B cell (primary cell): Measurements from ENCODE around the gene MRPS9. TPM values are rescaled to one million over a fixed set of nuclear protein-coding genes. Genes with fewer than 3 reads are reported as not detected.

Experiments
- ATAC-seq: fragments of 200-7000 bp; cut with Tn5 transposase; one replicate; pipeline ENCODE4 v1.10.0; 2021; ENCODE audit warnings: low read depth, mild to moderate bottlenecking, moderate number of reproducible peaks, moderate library complexity
- CTCF ChIA-PET: fragments of 350-600 bp; sonication (Branson Sonifier 250); formaldehyde crosslinking; loops from one replicate; lab custom pipeline; 2021; ENCODE audit warnings: antibody characterized with exemption, inconsistent platforms; lab: Charles Lee
- POLR2A ChIA-PET: fragments of 350-600 bp; sonication (Branson Sonifier 250); formaldehyde crosslinking; loops from one replicate; lab custom pipeline; 2021; ENCODE audit warnings: antibody characterized with exemption; lab: Charles Lee
- DNase-seq: peaks from one replicate; pipeline ENCODE4 v3.0.0; 2013
- H2AFZ ChIP-seq: 2 replicates; pipeline ENCODE4 v1.6.1; 2012; ENCODE audit warnings: mild to moderate bottlenecking, low read depth, low read length; ENCODE audit not compliant: insufficient read depth, poor library complexity, severe bottlenecking
- H3K27ac ChIP-seq, 2 donors: 1 replicate in 1 of 2; 2 replicates in 1 of 2; pipeline ENCODE4 v1.5.1; 2012 to 2013; ENCODE audit warnings: low read length in 2 of 2, mild to moderate bottlenecking in 2 of 2, moderate library complexity in 1 of 2
- H3K27me3 ChIP-seq, 4 experiments: fragments of 200-600 bp in 1 of 4; sonication (generic) in 1 of 4; replicated peaks in 1 of 4; 1 replicate in 2 of 4; 2 replicates in 2 of 4; pipeline versions ENCODE4 v1.6.1 to v1.7.0; 2013 to 2016; ENCODE audit warnings: low read length in 3 of 4, mild to moderate bottlenecking in 2 of 4, mixed read lengths in 1 of 4, moderate library complexity in 1 of 4; ENCODE audit not compliant: insufficient read depth in 4 of 4, control insufficient read depth in 3 of 4; ENCODE audit errors: control extremely low read depth in 1 of 4
- H3K36me3 ChIP-seq, 2 experiments: replicated peaks in 1 of 2; 1 replicate in 1 of 2; 2 replicates in 1 of 2; pipeline versions ENCODE4 v1.6.1 to v1.7.1; 2013; ENCODE audit warnings: low read length in 1 of 2; ENCODE audit not compliant: insufficient read depth in 2 of 2, control insufficient read depth in 1 of 2; ENCODE audit errors: control extremely low read depth in 1 of 2, extremely low read depth in 1 of 2
- H3K4me1 ChIP-seq, 2 donors: fragments of 200-600 bp in 1 of 2; sonication (generic) in 1 of 2; 1 replicate in 1 of 2; 2 replicates in 1 of 2; pipeline versions ENCODE4 v1.5.1 to v1.6.1; 2013 to 2017; ENCODE audit warnings: low read length in 2 of 2; ENCODE audit not compliant: control insufficient read depth in 2 of 2, insufficient read depth in 2 of 2
- H3K4me2 ChIP-seq: replicated peaks from 2 replicates; pipeline ENCODE3; 2012; ENCODE audit warnings: mild to moderate bottlenecking, low read depth, low read length; ENCODE audit not compliant: poor library complexity, severe bottlenecking
- H3K4me3 ChIP-seq, 5 experiments: fragments of 200-600 bp in 1 of 5; sonication (generic) in 1 of 5; 1 replicate in 3 of 5; 2 replicates in 2 of 5; pipeline versions ENCODE4 v1.5.1 to v1.7.0; 2011 to 2016; ENCODE audit warnings: low read length in 4 of 5, mild to moderate bottlenecking in 4 of 5, low read depth in 2 of 5, control low read depth in 1 of 5, moderate library complexity in 1 of 5; ENCODE audit not compliant: insufficient read depth in 1 of 5; ENCODE audit errors: control extremely low read depth in 1 of 5, extremely low read depth in 1 of 5
- H3K79me2 ChIP-seq: fragments of 200-600 bp; sonication (generic); one replicate; pipeline ENCODE4 v1.6.0; 2016; ENCODE audit warnings: low read length; ENCODE audit not compliant: control insufficient read depth, insufficient read depth
- H3K9ac ChIP-seq: fragments of 200-600 bp; sonication (generic); 2 replicates; pipeline ENCODE4 v1.6.1; 2017; ENCODE audit warnings: mild to moderate bottlenecking, low read length, moderate library complexity
- H3K9me3 ChIP-seq, 3 donors: one replicate each; pipeline versions ENCODE4 v1.6.1 to v1.7.1; 2013; ENCODE audit warnings: low read length in 2 of 3; ENCODE audit not compliant: control insufficient read depth in 2 of 3, insufficient read depth in 1 of 3; ENCODE audit errors: control extremely low read depth in 1 of 3
- H4K20me1 ChIP-seq: 2 replicates; pipeline ENCODE4 v1.6.0; 2012; ENCODE audit warnings: mild to moderate bottlenecking, low read length; ENCODE audit not compliant: insufficient read depth, control insufficient read depth, poor library complexity, severe bottlenecking
- H3K27ac Mint-ChIP-seq: one replicate; pipeline ENCODE4 v1.8.0; 2021; ENCODE audit warnings: mixed read lengths
- H3K27me3 Mint-ChIP-seq: one replicate; pipeline ENCODE4 v1.8.0; 2021; ENCODE audit warnings: mixed read lengths
- H3K4me1 Mint-ChIP-seq: one replicate; pipeline ENCODE4 v1.8.0; 2021; ENCODE audit warnings: mixed read lengths
- H3K4me3 Mint-ChIP-seq: one replicate; pipeline ENCODE4 v1.8.0; 2021; ENCODE audit warnings: mixed read lengths
- H3K9me3 Mint-ChIP-seq: one replicate; pipeline ENCODE4 v1.8.0; 2022; ENCODE audit warnings: mixed read lengths; ENCODE audit not compliant: insufficient read depth
- CTCF ChIP-seq: fragments of 200-600 bp; IDR thresholded peaks from one replicate; pipeline ENCODE4 v1.8.0; 2022; ENCODE audit warnings: antibody characterized with exemption, mild to moderate bottlenecking
- EZH2 ChIP-seq: IDR thresholded peaks from 2 replicates; pipeline ENCODE4 v1.6.1; 2012; ENCODE audit warnings: borderline replicate concordance, low read depth, mild to moderate bottlenecking, moderate library complexity, low read length; ENCODE audit not compliant: insufficient read depth, poor library complexity, severe bottlenecking
- WGBS: methylation state at CpG from one replicate; pipeline ENCODE4 v1.1.5; 2013; ENCODE audit warnings: missing lambda C conversion rate; ENCODE audit not compliant: insufficient coverage; 5-methylcytosine and 5-hydroxymethylcytosine counted together
- intact Hi-C: fragments of 100-400 bp; cut with micrococcal nuclease; formaldehyde crosslinking; loops from one replicate; pipeline ENCODE4 v1.10.0; 2022
- polyA plus RNA-seq: library from polyadenylated mRNA; depleted of rRNA; stranded (reverse); fragments of >200 nt; gene quantifications from 2 replicates; pipeline ENCODE4 v1.2.3, GENCODE V29; 2012
- total RNA-seq, 2 donors: library from RNA; stranded (reverse); fragments of 120-200 nt in 1 of 2; gene quantifications; 1 replicate in 1 of 2; 2 replicates in 1 of 2; pipeline versions ENCODE4 v1.2.3 to v1.2.4, GENCODE V29; 2013 to 2022

MRPS9 gene
- total and polyA plus RNA-seq, 2 donors (not counting 1 experiment from before 2014, with no cell fraction given) = 13.0 to 19.8 TPM

GRCh38 chr2:105055613-105056012 lies 17.7 kb downstream of the MRPS9 start:
- no CpG with 5 or more reads among the region's 2 CpGs for WGBS

GRCh38 chr2:105056245-105056644 lies 18.4 kb downstream of the MRPS9 start:
- Mint-ChIP-seq H3K4me1 (peaks cover 8% of the 10 kb centered on the region), H3K27ac (no peak overlapping the region), H3K27me3 (no peaks in the 10 kb centered on the region), H3K4me3 (no peak overlapping the region), H3K9me3 (peaks cover 2% of the 10 kb centered on the region)
- Histone ChIP-seq H3K4me2 (no peak overlapping the region), H3K4me3 (no peak overlapping the region), H3K27ac (no peak overlapping the region), H2AFZ (no peak overlapping the region), H3K9ac (no peak overlapping the region), H3K9me3 (peaks cover 0 to 5% (median 0%) of the 10 kb centered on the region in 3 donors), H3K79me2 (peaks cover 37% of the 10 kb centered on the region), H3K27me3 (no peaks in the 10 kb centered on the region), H3K4me1 (no peaks in the 10 kb centered on the region), H4K20me1 (peaks cover 9% of the 10 kb centered on the region), H3K36me3 (peaks cover 0 to 2% of the 10 kb centered on the region in 2 experiments)
- no peak for DNase-seq
- no CpG with 5 or more reads among the region's 3 CpGs for WGBS
- no peak for TF ChIP-seq EZH2
- TF ChIP-seq CTCF = no peak
- POLR2A ChIA-PET = no interaction called here
- intact Hi-C loops = no loop called here
- CTCF ChIA-PET = interaction anchor here (1.0 to 1.5 kb wide), 2 partner anchors 60 to 80 kb away, joined by 3 read pairs; no protein-coding TSS in a partner anchor
- no peak for ATAC-seq

More at GRCh38 chr2:105055613-105056012, 17.7 kb downstream of the MRPS9 start:
- H3K36me3 ChIP-seq = peaks cover 2 to 5% of the 10 kb centered on the region in 2 experiments
- peaks cover 9% of the 10 kb centered on the region for H4K20me1 ChIP-seq
- no peaks in the 10 kb centered on the region for H3K27me3 Mint-ChIP-seq
- H3K4me1 Mint-ChIP-seq = peaks cover 8% of the 10 kb centered on the region
- POLR2A ChIA-PET = no interaction called here
- H3K27ac Mint-ChIP-seq = no peak overlapping the region
- H3K9me3 Mint-ChIP-seq = peaks cover 2% of the 10 kb centered on the region
- H3K9ac ChIP-seq = no peak overlapping the region
- no peak overlapping the region for H3K4me2 ChIP-seq
- DNase-seq = no peak
- TF ChIP-seq EZH2 (no peak), CTCF (no peak)
- peaks cover 36% of the 10 kb centered on the region for H3K79me2 ChIP-seq
- CTCF ChIA-PET = interaction anchor here (1.0 to 1.5 kb wide), 2 partner anchors 60 to 79 kb away, joined by 3 read pairs; no protein-coding TSS in a partner anchor
- no peaks in the 10 kb centered on the region for H3K4me1 ChIP-seq
- H3K4me3 Mint-ChIP-seq = no peak overlapping the region
- no peak overlapping the region for H3K4me3 ChIP-seq
- no peak overlapping the region for H3K27ac ChIP-seq
- no peaks in the 10 kb centered on the region for H3K27me3 ChIP-seq
- intact Hi-C loops = no loop called here
- H2AFZ ChIP-seq = no peak overlapping the region
- no peak for ATAC-seq
- peaks cover 0 to 5% (median 0%) of the 10 kb centered on the region in 3 donors for H3K9me3 ChIP-seq
